RPMI7951 (cell line): Measurements from ENCODE around the gene PPP1R8. TPM values are rescaled to one million over a fixed set of nuclear protein-coding genes. Genes with fewer than 3 reads are reported as not detected.
A peak's percentile ranks its signal among the peaks of the same experiment; 100 is the strongest.
"Not testable (repeated sequence)": the region's sequence is repeated elsewhere in the genome, so short reads cannot be mapped to it uniquely, and the experiment has no call there.

Source experiments
- DNase-seq: peaks from one replicate; pipeline ENCODE4 v3.0.0-alpha.2; 2012; ENCODE audit warnings: low read depth
- total RNA-seq: library from RNA; depleted of rRNA; stranded (reverse); fragments of >200 nt; shearing (Covaris generic); gene quantifications from 2 replicates; pipeline ENCODE4 v1.2.3, GENCODE V29; 2014; rRNA removed

Gene PPP1R8
- total RNA-seq = 44.9 and 48.2 TPM in 2 replicates

DNA sequence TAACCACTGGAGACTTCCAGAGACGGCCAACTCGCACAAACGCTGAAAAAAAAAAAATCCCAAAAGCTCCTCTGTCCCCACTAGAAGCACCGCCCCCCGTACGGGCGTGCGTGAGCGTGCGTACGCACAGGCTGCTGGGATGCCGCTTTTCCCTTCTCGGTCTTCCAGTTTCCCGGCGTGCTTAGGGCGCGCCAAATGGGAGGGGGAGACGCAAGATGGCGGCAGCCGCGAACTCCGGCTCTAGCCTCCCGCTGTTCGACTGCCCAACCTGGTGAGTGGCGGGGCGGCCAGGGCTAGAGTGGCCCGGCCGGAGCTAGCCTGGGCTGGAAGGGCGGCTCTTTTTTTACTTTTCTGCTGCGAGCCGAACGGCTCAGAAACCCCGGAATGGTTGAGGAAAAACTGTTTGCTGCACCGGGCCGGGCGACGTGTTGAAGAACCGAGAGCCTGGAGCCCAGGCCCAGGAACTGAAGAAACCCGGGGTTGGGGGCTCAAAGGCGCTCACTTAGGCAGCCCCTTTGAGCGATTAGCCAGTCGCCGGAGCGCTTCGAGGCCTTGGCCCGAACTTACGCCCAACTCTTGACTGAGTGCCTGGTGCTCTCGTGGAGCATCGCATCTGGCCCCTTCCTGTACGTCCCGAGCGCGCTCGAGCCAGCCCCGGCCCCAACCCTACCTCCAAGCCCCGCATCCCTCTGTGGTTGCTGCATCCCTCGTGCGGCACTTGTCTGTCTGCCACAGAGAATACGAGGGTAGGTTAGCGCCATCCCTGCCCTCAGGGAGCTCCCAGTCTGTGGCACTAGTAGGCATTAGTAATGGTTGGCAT is at the start of gene PPP1R8:
TSS of gene PPP1R8 (plus strand) at position 162 of the 820 bp plus-strand sequence. CDS start at position 216, 54 bp downstream.
- peak; percentile 96 for DNase-seq

DNA sequence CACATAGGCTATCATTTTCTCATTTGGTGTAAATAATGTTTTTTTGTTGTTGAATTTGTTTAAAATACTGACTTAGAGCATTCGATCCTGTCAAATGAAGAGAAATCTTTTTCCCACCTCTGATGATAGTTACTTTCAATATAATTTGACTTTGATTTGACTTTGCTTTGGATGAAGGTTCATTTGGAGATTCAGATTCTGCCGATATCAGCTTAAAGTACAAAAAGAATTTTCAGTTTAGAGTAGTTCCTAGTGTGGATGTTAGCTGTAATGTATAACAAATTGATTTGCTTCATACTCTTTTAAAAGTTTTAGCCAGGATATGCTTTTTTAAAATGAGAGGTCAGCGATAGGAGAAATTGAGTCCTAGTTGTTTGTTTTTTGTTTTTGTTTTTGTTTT is 47.6 kb upstream of the PPP1R8 start:
- DNase-seq = no peak

DNA sequence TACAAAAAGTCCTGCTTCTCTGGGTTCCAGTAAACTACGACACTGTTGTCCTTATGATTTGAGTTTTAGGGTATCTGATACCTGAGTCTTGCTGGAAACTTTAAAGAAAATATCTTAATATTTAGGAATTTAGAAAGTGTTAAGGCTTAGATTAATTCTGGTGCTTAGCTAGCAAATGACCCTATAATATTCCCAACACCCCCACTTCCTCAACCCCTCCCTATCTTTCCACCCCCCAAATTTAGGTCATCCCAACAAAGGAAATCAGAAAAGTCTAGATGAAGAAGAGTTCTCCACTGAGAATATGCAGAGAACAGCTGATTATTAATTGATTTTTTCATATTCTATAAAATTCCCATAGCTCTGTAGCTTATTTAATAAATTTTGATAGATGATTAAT is 45.9 kb upstream of the PPP1R8 start:
- DNase-seq = no peak

DNA sequence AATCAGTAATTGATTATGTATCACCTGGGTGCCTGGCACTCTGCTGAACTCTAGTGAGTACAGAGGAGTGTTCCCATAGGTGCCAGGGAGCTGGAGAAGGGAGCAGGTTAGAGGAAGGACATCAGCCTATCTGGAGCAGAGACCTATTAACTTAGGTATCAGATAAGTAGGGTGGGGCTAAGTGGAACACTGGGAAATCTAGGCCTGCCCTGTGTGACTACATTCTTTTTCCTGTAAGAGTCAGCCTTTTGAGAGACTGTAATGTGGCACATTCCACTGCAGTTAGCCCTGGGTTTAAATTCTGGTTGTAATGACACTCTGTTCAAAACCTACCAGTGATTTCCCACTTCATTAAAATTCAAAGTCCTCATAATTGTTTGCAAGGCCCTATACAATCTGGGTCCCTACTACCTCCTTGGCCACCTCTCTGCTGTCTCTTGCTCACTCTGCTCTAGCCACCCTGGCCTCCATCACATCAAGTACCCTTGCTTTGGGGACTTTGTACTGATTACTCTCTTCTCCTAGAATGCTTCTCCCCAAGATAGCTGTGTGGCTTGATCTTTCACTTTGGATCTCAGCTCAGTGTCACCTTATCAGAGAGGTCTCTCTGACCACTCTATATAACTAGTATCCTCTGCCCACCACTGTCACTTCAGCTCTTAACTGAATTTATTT is 44.7 kb upstream of the PPP1R8 start:
- DNase-seq = no peak

DNA sequence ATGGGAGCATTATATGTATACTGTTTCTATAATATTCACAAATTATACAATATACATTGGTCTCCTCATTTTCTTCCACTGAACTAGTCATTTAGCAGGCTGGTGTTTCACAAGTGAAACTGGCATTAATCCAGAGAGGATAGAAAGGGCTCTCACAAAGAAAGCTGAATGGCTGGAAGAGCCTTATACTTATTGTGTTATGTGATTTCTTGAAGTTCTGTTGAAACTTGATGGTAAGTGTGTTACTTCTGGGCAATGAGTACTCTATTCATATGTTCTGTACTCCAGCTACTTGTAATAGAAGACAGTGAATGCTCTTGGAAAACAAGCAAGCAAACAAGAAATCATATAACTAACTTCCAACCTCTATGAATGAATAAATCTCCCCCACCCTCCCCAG is 42.7 kb upstream of the PPP1R8 start:
- DNase-seq = peak; percentile 7

DNA sequence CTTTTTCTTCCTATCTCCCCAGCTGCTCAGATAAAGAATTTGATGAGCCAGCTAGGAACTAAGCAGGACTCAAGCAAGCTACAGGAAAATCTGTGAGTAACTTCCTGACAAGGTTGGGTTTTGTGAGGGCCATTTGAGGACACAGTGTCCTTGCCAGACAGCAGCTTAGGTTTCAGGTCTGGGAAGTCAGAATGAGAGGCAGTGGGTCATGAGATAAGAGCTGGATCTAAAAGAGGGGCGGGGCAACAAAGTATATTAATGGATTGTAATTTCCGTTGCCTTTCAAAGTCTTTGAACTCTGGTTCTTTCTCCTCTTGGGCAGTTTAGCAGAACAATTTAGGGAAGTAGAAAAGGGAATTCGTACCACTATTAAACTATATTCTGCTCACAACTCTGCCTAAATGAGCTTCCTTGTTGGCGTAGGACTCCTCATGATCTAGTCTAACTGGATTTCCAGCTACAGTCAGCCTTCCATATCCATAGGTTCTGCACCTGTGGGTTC is 41.0 kb upstream of the PPP1R8 start:
- peak; percentile 25 for DNase-seq

DNA sequence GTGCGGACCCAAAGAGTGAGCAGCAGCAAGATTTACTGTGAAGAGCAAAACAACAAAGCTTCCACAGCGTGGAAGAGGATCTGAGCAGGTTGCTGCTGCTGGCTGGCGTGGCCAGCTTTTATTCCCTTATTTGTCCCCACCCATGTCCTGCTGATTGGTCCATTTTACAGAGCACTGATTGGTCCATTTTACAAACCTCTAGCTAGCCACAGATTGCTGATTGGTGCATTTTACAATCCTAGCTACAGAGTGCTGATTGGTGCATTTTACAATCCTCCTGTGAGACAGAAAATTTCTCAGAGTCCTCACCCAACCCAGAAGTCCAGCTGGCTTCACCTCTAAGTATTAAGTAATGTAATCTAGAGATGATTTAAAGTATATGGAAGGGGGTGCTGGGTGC is 40.3 kb upstream of the PPP1R8 start:
- not testable (repeated sequence) for DNase-seq

DNA sequence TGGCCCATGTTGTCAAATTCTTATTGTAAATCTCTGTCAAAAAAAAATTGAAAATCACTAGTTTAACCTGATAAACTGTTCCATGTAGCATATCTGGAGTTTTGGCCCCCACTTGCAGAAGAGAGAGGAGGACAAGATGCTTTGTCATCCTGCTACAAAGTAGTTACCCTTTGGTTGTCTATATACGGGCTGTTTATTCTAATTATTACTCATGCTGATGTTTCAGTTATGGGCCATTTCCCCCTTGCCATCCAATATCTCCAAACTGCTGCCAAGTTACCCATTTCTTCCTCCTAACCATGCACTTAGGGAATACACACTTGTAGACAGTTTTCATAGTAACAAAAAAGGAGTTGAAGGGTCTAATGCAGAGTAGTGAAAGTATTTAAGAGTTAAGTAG is 35.0 kb upstream of the PPP1R8 start:
- DNase-seq = no peak

DNA sequence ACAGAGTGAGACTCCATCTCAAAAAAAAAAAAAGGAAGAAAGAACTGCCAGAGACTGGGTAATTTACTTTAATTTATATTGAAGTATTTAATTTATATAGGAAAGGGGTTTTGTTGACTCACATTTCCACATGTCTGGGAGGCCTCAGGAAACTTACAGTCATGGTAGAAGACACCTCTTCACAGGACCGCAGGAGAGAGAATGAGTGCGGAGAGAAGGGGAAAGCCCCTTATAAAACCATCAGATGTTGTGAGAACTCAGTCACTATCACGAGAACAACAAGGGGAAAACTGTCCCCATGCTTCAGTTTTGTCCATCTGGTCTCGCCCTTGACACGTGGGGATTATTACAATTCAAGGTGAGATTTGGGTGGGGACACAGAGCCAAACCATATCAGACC is 25.8 kb upstream of the PPP1R8 start:
- no peak for DNase-seq

DNA sequence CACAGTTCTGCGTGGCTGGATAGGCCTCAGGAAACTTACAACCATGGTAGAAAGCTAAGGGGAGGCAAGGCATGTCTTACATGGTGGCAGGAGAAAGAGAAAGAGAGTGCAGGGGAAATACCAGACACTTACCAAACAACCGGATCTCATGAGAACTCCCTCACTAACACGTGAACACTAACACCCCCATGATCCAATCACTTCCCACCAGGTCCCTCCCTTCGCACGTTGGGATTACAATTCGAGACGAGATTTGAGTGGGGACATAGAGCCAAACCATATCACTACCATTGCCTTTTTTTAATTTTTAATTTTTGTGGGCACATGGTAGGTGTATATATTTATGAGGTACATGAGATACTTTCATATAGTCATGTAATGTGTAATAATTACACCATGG is 23.8 kb upstream of the PPP1R8 start:
- DNase-seq = no peak

DNA sequence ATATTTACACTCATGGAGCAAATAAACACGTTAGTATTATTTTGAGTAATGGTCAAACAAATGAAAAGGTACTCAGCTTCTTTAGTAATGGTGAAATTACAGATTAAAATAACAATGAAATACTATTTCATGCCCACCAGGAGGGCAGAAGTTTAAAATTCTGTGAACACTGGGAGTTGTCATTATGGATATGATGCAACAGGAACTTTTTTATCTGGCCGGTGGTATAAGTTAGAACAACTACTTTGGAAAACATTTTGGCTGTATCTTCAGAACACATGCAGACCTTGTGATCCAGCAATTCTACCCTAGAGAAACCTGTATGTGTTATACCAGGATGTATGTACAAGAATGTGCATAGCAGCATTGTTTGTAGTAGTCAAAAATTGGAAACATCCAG is 23.2 kb upstream of the PPP1R8 start:
- no peak for DNase-seq

DNA sequence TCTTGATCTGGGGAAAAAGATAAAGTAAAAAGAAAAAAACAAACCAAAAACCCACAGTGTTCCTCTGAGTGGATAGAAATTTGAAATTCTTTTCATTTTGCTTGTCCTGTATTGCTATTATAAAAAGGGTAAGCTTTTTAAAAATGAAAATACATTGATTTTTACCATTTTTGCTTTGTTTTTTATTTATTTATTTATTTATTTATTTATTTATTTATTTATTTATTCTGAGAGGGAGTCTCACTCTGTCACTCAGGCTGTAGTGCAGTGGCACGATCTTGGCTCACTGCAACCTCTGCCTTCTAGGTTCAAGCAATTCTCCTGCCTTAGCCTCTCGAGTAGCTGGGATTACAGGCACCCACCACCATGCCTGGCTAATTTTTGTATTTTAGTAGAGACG is 22.5 kb upstream of the PPP1R8 start:
- DNase-seq = not testable (repeated sequence)

DNA sequence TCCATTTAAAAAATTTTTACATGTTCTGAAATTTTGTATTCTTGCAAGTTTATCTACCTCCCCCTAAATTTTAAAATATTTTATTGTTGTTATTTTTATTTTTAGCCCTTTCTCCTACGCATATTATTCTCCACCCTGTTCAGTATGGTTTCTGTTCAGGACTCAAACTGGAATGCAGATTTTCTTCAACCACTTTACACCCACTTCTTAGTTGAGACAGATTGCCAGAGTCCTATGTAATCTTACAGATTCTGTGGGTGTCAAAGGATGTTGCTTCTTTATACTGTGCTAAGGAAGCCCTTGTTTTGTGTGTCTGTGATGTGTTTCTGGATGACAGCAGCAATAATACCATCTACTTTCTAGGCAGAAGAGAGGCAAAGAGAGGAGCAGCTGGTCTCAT is 20.7 kb upstream of the PPP1R8 start:
- DNase-seq = no peak

DNA sequence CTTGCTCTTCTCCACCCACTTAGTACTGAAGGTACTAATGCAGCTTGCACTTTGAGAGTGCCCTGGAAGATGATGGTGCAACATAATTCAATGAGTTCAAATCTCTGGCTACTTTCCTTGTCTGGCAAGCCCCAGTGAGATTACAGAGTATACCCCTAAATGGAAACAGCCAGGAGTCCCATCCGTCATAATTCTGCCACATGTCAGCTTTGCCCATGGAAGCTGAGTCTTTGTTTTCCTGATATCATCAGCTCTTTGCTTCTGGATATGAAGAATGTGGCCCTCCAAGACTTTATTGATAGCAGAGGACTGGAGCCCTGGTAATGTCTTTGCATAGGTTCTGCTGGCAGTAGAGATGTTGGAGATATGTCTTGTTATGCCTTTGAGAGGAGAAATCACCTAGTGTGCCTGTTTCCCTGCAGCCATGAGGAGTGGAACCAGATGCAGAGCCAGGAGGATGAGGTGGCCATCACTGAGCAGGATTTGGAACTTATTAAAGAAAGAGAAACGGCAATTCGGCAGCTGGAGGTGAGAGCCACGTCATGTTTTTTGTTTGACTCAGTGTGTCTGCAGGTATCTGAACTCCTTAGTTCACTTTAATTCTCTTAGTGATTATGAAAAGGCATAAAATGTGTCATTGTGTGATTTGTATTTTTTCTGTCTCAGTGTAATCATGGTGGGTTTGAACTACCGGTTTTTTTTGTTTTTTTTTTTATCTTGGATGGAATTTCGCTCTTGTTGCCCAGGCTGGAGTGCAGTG is 18.7 kb upstream of the PPP1R8 start:
- no peak for DNase-seq

DNA sequence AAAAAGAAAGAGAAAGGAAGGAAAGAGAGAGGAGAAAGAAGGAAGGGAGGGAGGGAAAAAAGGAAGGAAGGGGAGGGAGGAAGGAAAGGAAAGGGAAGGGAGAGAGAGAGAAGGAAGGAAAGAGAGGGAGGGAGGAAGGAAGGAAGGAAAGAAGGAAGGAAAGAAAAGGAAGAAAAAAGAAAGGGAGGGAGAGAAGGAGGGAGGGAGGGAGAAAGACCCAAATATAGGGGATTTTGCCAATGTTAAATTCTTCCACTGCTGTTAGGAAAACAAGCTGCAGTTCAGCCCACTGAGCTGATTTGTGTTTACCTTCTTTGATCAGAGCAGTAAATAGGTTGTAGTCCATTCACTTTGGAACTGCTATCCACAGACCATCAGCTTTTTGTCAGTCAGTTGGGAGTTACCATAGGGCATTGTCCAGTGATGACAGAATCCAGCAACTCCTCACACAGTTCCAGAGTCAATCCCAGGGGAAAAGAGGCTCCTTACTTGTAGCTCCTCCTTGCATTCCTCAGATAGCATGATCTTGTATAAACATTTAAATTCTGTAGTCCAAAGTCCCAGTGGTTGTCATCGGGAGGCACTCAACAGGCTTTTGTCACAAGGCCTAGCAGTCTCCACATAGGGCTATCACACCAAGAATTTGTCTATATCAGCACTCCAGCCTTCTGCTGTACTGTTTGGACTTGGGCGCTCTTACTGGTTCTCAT is 13.5 kb upstream of the PPP1R8 start:
- DNase-seq = no peak

DNA sequence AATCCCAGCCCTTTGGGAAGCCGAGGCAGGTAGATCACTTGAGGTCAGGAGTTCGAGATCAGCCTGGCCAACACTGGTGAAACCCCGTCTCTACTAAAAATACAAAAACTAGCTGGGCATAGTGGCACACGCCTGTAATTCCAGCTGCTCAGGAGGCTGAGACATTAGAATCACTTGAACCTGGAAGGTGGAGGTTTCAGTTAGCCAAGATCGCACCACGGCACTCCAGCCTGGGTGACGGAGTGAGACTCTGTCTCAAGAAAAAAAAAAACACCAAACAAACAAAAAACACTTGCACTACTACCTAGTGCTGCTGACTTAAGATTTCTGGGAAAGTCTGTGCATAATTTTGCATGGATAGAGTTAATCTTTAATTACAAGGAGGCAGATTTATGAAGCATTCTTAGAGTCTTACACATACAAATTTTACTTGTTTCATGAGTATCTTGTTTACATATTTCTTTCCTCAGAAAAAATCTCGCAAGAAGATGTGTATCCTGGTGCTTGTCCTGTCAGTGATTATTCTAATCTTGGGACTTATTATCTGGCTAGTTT is 8.7 kb upstream of the PPP1R8 start:
- DNase-seq = no peak

DNA sequence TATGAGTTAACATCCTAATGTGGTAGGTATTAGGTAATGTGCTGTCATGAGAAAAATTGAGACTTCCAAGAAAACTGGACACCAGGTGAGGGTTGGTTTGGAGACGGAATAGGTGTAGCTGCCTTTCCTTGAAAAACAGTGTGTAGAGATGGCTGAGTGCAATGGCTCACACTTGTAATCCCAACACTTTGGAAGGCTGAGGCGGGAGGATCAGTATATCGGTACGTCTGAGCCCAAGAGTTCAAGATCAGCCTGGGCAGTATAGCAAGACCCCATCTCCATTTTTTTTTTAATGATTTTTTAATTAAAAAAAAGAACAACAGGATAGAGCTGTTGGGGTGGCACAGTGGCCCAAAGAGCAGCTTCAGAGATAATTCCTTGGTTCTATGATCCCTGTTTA is 6.8 kb upstream of the PPP1R8 start:
- DNase-seq = no peak

DNA sequence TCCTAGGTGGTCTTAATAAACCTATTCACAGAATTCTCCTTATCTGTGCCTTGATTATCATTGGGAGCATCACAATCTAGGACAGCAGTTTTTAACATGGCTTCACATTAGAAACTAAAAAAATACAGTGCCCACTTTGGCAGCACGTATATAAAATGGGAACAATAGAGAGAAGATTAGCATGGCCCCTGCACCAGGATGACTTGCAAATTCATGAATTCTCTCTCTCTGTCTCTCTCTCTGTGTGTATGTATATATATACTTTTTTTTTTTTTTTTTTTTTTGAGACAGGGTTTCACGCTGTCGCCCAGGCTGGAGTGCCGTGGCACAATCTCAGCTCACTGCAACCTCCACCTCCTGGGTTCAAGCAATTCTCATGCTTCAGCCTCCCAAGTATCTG is 6.2 kb upstream of the PPP1R8 start:
- no peak for DNase-seq

DNA sequence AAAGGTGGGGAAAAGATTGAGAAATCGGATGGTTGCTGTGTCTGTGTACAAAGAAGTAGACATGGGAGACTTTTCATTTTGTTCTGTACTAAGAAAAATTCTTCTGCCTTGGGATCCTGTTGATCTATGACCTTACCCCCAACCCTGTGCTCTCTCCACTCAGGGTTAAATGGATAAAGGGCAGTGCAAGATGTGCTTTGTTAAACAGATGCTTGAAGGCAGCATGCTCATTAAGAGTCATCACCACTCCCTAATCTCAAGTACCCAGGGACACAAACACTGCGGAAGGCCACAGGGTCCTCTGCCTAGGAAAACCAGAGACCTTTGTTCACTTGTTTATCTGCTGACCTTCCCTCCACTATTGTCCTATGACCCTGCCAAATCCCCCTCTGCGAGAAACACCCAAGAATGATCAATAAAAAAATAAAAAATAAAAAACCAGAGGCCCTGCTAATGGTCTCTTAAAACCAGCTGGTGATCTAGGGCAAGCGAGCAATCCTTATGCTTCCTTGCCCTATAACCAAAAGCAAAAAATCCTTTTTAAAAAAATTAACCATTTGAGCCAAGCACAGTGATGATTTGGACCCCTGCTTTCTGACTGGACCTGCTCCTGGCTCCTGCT is 1.1 kb upstream of the PPP1R8 start:
- not testable (repeated sequence) for DNase-seq

DNA sequence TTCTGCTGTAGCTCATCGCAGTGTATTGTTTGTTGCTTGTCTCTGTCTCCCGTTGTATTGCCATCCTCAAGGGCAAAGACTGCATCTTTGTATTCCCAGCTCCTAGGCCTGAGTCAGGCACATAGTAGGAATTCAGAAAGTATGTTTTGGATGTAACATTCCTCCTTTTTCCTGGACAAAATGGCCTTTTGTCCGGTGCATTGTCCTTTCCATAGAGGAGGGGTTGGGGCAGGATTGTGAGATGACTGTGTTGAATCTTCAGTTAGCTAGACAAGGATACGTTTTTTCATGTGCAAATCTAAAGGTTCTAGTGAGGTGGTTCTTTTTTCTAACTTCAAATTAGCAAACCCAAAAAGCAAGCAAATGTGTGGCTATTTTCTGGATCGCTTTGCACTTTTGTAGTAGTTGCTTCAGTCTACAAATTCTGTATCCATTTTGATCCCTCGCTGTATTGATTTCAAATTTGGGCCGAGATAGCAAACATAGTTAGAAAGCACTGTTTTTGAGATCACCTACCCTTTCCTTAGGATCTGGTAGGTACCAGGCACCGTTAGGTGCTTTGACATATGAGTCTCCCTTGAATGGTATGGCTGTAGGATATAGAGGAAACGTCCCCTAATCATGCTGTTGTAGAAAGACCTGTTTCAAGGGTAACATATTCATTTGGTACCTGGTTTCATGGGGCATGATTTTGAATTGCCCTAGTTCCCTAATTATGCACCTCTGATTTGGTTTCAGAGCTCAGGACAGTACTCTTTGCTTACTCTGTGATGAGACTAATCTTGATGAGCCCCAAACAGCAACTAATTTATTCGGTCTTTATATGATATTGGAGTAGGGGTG is 1.2 kb downstream of the PPP1R8 start:
- no peak for DNase-seq
